PFSK-1 (cell line): ENCODE measurements around the gene SENP7.

ENCODE experiments used
- FOXP2 ChIP-seq: optimal IDR thresholded peaks from 2 replicates; pipeline ENCODE3; 2011; ENCODE audit warnings: borderline replicate concordance, control low read depth, inconsistent platforms; ENCODE audit not compliant: insufficient read depth; ENCODE audit errors: extremely low read length, extremely low read depth
- POLR2AphosphoS5 ChIP-seq: IDR thresholded peaks from 2 replicates; pipeline ENCODE4 v1.6.1; 2012; ENCODE audit warnings: low read depth, mild to moderate bottlenecking, control low read depth, low read length, moderate library complexity
- REST ChIP-seq, 2 experiments: IDR thresholded peaks; 2 replicates each; pipeline versions ENCODE4 v1.6.1 to v1.8.0; 2011 to 2012; ENCODE audit warnings: low read depth in 2 of 2, low read length in 2 of 2, control low read depth in 1 of 2, inconsistent platforms in 1 of 2, mild to moderate bottlenecking in 1 of 2, moderate library complexity in 1 of 2; ENCODE audit not compliant: insufficient read depth in 1 of 2
- SIN3A ChIP-seq: IDR thresholded peaks from 2 replicates; pipeline ENCODE4 v1.6.1; 2012; ENCODE audit warnings: mild to moderate bottlenecking, low read length, moderate library complexity, borderline replicate concordance; ENCODE audit not compliant: insufficient read depth
- TAF1 ChIP-seq: IDR thresholded peaks from 2 replicates; pipeline ENCODE4 v1.6.1; 2012; ENCODE audit warnings: low read length, control low read depth, borderline replicate concordance; ENCODE audit not compliant: insufficient read depth

GRCh38 chr3:101531473-101532086, 18.6 kb upstream of the SENP7 start:
- TF ChIP-seq POLR2AphosphoS5, result no peak
- no peak for TF ChIP-seq SIN3A
- TF ChIP-seq REST (IDR thresholded peaks at IDR 0.05; ENCODE audit: insufficient read depth in 1 of 2, low read depth in 2 of 2, low read length in 2 of 2), result no peak
- TF ChIP-seq FOXP2, result no peak
- no peak for TF ChIP-seq TAF1
